GM23338 (cell line): ENCODE measurements around the gene STAMBPL1. TPM values are rescaled to one million over a fixed set of nuclear protein-coding genes. Genes with fewer than 3 reads are reported as not detected.

Experiments
- ATAC-seq: fragments of 200-7000 bp; cut with Tn5 transposase; 3 replicates; pipeline ENCODE4 v1.9.1; 2020
- DNase-seq: peaks from one replicate; pipeline ENCODE4 v3.0.0-alpha.2; 2015; ENCODE audit warnings: low spot score
- H2AFZ ChIP-seq: fragments of 200-600 bp; sonication (generic); 2 replicates; pipeline ENCODE4 v1.8.0; 2016; ENCODE audit warnings: antibody characterized with exemption, mild to moderate bottlenecking, moderate library complexity
- H3F3A ChIP-seq: fragments of 200-600 bp; sonication (generic); replicated peaks from 2 replicates; pipeline ENCODE4 v1.8.0; 2017; ENCODE audit warnings: antibody characterized with exemption, mixed run types, low read depth
- H3K27ac ChIP-seq: fragments of 200-600 bp; sonication (generic); 2 replicates; pipeline ENCODE4 v1.6.1; 2016; ENCODE audit warnings: low read depth
- H3K27me3 ChIP-seq: fragments of 200-600 bp; sonication (generic); 2 replicates; pipeline ENCODE4 v1.8.0; 2016; ENCODE audit warnings: mild to moderate bottlenecking, mixed run types, moderate library complexity; ENCODE audit not compliant: insufficient read depth
- H3K36me3 ChIP-seq: fragments of 200-600 bp; sonication (generic); 2 replicates; pipeline ENCODE4 v1.8.0; 2016; ENCODE audit warnings: mild to moderate bottlenecking; ENCODE audit not compliant: insufficient read depth
- H3K4me1 ChIP-seq: fragments of 200-600 bp; sonication (generic); 2 replicates; pipeline ENCODE4 v1.8.0; 2016; ENCODE audit warnings: mild to moderate bottlenecking, moderate library complexity; ENCODE audit not compliant: insufficient read depth
- H3K4me2 ChIP-seq: fragments of 200-600 bp; sonication (generic); 2 replicates; pipeline ENCODE4 v1.7.1; 2017; ENCODE audit warnings: mixed run types
- H3K4me3 ChIP-seq: fragments of 200-600 bp; sonication (generic); 2 replicates; pipeline ENCODE4 v1.6.1; 2016; ENCODE audit warnings: mixed run types
- H3K79me2 ChIP-seq: fragments of 200-600 bp; sonication (generic); replicated peaks from 2 replicates; pipeline ENCODE4 v1.8.0; 2017; ENCODE audit warnings: mild to moderate bottlenecking; ENCODE audit not compliant: insufficient read depth
- H3K9me2 ChIP-seq: fragments of 200-600 bp; sonication (generic); 2 replicates; pipeline ENCODE4 v1.8.0; 2017; ENCODE audit not compliant: insufficient read depth
- H4K20me1 ChIP-seq: fragments of 200-600 bp; sonication (generic); replicated peaks from 2 replicates; pipeline ENCODE4 v1.8.0; 2017; ENCODE audit warnings: mild to moderate bottlenecking; ENCODE audit not compliant: insufficient read depth
- H3K27ac Mint-ChIP-seq: 2 replicates; pipeline ENCODE4 v1.8.0; 2020; ENCODE audit warnings: inconsistent platforms, mild to moderate bottlenecking, moderate library complexity, mixed read lengths
- H3K27me3 Mint-ChIP-seq: 3 replicates; pipeline ENCODE4 v1.8.0; 2022; ENCODE audit warnings: low read depth, mild to moderate bottlenecking, moderate library complexity, mixed read lengths, inconsistent platforms; ENCODE audit not compliant: insufficient read depth, poor library complexity
- H3K36me3 Mint-ChIP-seq: 3 replicates; pipeline ENCODE4 v1.8.0; 2021; ENCODE audit warnings: low read depth, mild to moderate bottlenecking, inconsistent platforms, moderate library complexity, mixed read lengths
- H3K4me1 Mint-ChIP-seq: 3 replicates; pipeline ENCODE4 v1.8.0; 2020; ENCODE audit warnings: mild to moderate bottlenecking, inconsistent platforms, mixed read lengths
- H3K4me3 Mint-ChIP-seq: 3 replicates; pipeline ENCODE4 v1.8.0; 2021; ENCODE audit warnings: moderate library complexity, mild to moderate bottlenecking, inconsistent platforms, mixed read lengths
- H3K9me3 Mint-ChIP-seq: 3 replicates; pipeline ENCODE4 v1.8.0; 2020; ENCODE audit warnings: moderate library complexity, mild to moderate bottlenecking, inconsistent platforms, mixed read lengths
- ETS1 ChIP-seq: IDR thresholded peaks from 2 replicates; pipeline ENCODE4 v1.6.1; 2016; ENCODE audit warnings: antibody characterized with exemption
- EZH2 ChIP-seq: fragments of 200-600 bp; sonication (generic); IDR thresholded peaks from one replicate; pipeline ENCODE4 v1.8.0; 2017; ENCODE audit warnings: antibody characterized with exemption, mild to moderate bottlenecking, low read depth; ENCODE audit not compliant: unreplicated experiment
- EZH2phosphoT487 ChIP-seq: fragments of 200-600 bp; sonication (generic); IDR thresholded peaks from one replicate; pipeline ENCODE4 v1.8.1; 2018; ENCODE audit warnings: antibody characterized with exemption; ENCODE audit not compliant: unreplicated experiment
- JUNB ChIP-seq: IDR thresholded peaks from one replicate; pipeline ENCODE4 v1.6.1; 2016; ENCODE audit warnings: antibody characterized with exemption; ENCODE audit not compliant: unreplicated experiment
- NANOG ChIP-seq: IDR thresholded peaks from 2 replicates; pipeline ENCODE4 v1.6.1; 2016; ENCODE audit warnings: antibody characterized with exemption, borderline replicate concordance
- POLR2AphosphoS5 ChIP-seq: IDR thresholded peaks from 2 replicates; pipeline ENCODE4 v1.6.1; 2016; ENCODE audit warnings: antibody characterized with exemption, low read depth
- STAT1 ChIP-seq: IDR thresholded peaks from one replicate; pipeline ENCODE4 v1.6.1; 2016; ENCODE audit warnings: antibody characterized with exemption; ENCODE audit not compliant: unreplicated experiment
- ZNF331 ChIP-seq: fragments of 250-450 bp; sonication (Bioruptor Pico); IDR thresholded peaks from 2 replicates; pipeline ENCODE4 v1.5.0; 2020; ENCODE audit warnings: low read depth, mild to moderate bottlenecking, moderate library complexity
- polyA plus RNA-seq: library from polyadenylated mRNA; unstranded; fragments of >200 nt; fragmentation: Nextera tagmentation; extraction: Ambion mirVana; gene quantifications from 2 replicates; pipeline ENCODE4 v1.2.1, GENCODE V29; 2016
- total RNA-seq: library from RNA; depleted of rRNA; stranded (reverse); fragments of >200 nt; shearing (Covaris generic); gene quantifications from 2 replicates; pipeline ENCODE4 v1.2.3, GENCODE V29; 2014
- TF ChIP-seq, protein P1 (sequence below): IDR thresholded peaks from one replicate; pipeline ENCODE4 v1.6.1; 2018; ENCODE audit warnings: antibody characterized with exemption; ENCODE audit not compliant: unreplicated experiment
- TF ChIP-seq, protein P2 (sequence below), 2 experiments: fragments of 200-600 bp in 1 of 2; sonication (generic) in 1 of 2; conservative IDR thresholded peaks; 2 replicates each; pipeline versions ENCODE4 v1.5.1 to v1.6.1; 2016 to 2017; ENCODE audit warnings: antibody characterized with exemption in 2 of 2, low read depth in 2 of 2, mild to moderate bottlenecking in 2 of 2, moderate library complexity in 1 of 2

STAMBPL1 gene
- total and polyA plus RNA-seq, 2 experiments from 2014 or later: 2.5 to 11.5 TPM

- TF ChIP-seq, protein P1, sequence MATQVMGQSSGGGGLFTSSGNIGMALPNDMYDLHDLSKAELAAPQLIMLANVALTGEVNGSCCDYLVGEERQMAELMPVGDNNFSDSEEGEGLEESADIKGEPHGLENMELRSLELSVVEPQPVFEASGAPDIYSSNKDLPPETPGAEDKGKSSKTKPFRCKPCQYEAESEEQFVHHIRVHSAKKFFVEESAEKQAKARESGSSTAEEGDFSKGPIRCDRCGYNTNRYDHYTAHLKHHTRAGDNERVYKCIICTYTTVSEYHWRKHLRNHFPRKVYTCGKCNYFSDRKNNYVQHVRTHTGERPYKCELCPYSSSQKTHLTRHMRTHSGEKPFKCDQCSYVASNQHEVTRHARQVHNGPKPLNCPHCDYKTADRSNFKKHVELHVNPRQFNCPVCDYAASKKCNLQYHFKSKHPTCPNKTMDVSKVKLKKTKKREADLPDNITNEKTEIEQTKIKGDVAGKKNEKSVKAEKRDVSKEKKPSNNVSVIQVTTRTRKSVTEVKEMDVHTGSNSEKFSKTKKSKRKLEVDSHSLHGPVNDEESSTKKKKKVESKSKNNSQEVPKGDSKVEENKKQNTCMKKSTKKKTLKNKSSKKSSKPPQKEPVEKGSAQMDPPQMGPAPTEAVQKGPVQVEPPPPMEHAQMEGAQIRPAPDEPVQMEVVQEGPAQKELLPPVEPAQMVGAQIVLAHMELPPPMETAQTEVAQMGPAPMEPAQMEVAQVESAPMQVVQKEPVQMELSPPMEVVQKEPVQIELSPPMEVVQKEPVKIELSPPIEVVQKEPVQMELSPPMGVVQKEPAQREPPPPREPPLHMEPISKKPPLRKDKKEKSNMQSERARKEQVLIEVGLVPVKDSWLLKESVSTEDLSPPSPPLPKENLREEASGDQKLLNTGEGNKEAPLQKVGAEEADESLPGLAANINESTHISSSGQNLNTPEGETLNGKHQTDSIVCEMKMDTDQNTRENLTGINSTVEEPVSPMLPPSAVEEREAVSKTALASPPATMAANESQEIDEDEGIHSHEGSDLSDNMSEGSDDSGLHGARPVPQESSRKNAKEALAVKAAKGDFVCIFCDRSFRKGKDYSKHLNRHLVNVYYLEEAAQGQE: no peak
- TF ChIP-seq EZH2phosphoT487: no peak
- TF ChIP-seq NANOG: no peak
- no peak for TF ChIP-seq EZH2
- TF ChIP-seq STAT1: no peak
- no peak for TF ChIP-seq ZNF331
- TF ChIP-seq POLR2AphosphoS5: no peak
- no peak for TF ChIP-seq JUNB
These were observed 39.9 kb upstream of the STAMBPL1 start (continued) for GRCh38 chr10:88840104-88840503.

- H3K36me3 Mint-ChIP-seq: no peaks in the 10 kb centered on the region
- Histone ChIP-seq H3K4me2 (no peak overlapping the region), H3F3A (no peaks in the 10 kb centered on the region), H3K27me3 (no peaks in the 10 kb centered on the region), H3K4me3 (no peak overlapping the region), H3K27ac (no peak overlapping the region), H2AFZ (no peak overlapping the region), H4K20me1 (no peaks in the 10 kb centered on the region), H3K79me2 (no peaks in the 10 kb centered on the region), H3K36me3 (no peaks in the 10 kb centered on the region), H3K9me2 (no peaks in the 10 kb centered on the region), H3K4me1 (no peaks in the 10 kb centered on the region)
- ATAC-seq (no peak), DNase-seq (no peak)
- no peak overlapping the region for H3K4me3 Mint-ChIP-seq
- H3K4me1 Mint-ChIP-seq: no peaks in the 10 kb centered on the region
- H3K27ac Mint-ChIP-seq: no peak overlapping the region
- no peaks in the 10 kb centered on the region for H3K9me3 Mint-ChIP-seq
- H3K27me3 Mint-ChIP-seq: no peaks in the 10 kb centered on the region
- TF ChIP-seq ETS1 (no peak), POLR2AphosphoS5 (no peak), ZNF331 (no peak), EZH2 (no peak), NANOG (no peak), EZH2phosphoT487 (no peak), JUNB (no peak)
- TF ChIP-seq, protein P1: no peak
- TF ChIP-seq, protein P2, sequence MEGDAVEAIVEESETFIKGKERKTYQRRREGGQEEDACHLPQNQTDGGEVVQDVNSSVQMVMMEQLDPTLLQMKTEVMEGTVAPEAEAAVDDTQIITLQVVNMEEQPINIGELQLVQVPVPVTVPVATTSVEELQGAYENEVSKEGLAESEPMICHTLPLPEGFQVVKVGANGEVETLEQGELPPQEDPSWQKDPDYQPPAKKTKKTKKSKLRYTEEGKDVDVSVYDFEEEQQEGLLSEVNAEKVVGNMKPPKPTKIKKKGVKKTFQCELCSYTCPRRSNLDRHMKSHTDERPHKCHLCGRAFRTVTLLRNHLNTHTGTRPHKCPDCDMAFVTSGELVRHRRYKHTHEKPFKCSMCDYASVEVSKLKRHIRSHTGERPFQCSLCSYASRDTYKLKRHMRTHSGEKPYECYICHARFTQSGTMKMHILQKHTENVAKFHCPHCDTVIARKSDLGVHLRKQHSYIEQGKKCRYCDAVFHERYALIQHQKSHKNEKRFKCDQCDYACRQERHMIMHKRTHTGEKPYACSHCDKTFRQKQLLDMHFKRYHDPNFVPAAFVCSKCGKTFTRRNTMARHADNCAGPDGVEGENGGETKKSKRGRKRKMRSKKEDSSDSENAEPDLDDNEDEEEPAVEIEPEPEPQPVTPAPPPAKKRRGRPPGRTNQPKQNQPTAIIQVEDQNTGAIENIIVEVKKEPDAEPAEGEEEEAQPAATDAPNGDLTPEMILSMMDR (conservative IDR thresholded peaks at IDR 0.05; ENCODE audit: low read depth in 2 of 2): no peak
These were observed 39.2 kb upstream of the STAMBPL1 start for GRCh38 chr10:88840881-88841280.
